ENCODE measurements around the gene AKAP9.

- no peak for TF ChIP-seq POLR2A (IDR thresholded peaks at IDR 0.05)
- no peak for TF ChIP-seq CTCF (IDR thresholded peaks at IDR 0.05)
Measured at GRCh38 chr7:92075455-92076158, 134.9 kb downstream of the AKAP9 start.
